Stimulated activated CD4-positive, alpha-beta T cell treated with anti-CD3 and anti-CD28 coated beads, Interleukin-1b, Interleukin-23, amount 100 ng/mL, for 24 hours (primary cell): ENCODE measurements around the gene FOXP3.

Source experiments
- DNase-seq, 4 experiments: peaks; one replicate each; pipeline ENCODE4 v3.0.0-alpha.2; 2020; ENCODE audit warnings: low read depth in 4 of 4, low spot score in 1 of 4

Gene FOXP3

GRCh38 chrX:49276207-49276606 lies 11.7 kb upstream of the FOXP3 start:
- DNase-seq: no peak

GRCh38 chrX:49273181-49273727 lies 8.7 kb upstream of the FOXP3 start:
- no peak for DNase-seq

GRCh38 chrX:49272421-49272820 lies 7.9 kb upstream of the FOXP3 start:
- DNase-seq: no peak

GRCh38 chrX:49271341-49271740 lies 6.8 kb upstream of the FOXP3 start:
- DNase-seq: no peak

GRCh38 chrX:49270249-49270921 lies 5.9 kb upstream of the FOXP3 start:
- DNase-seq: no peak

GRCh38 chrX:49269767-49270248 lies 5.3 kb upstream of the FOXP3 start, which contains the start of gene PPP1R3F:
Gene PPP1R3F, plus strand, starts transcription at chrX:49269793. Its CDS starts 77 bp downstream, at chrX:49269870.
- no peak for DNase-seq

GRCh38 chrX:49269010-49269766 lies 4.7 kb upstream of the FOXP3 start:
- peak; percentile 78 to 90 (median 86) for DNase-seq

- no peak for DNase-seq
These were observed 4.1 kb upstream of the FOXP3 start for GRCh38 chrX:49268702-49269009.

- no peak for DNase-seq
These were observed 2.3 kb upstream of the FOXP3 start for GRCh38 chrX:49266523-49267445.

DNA sequence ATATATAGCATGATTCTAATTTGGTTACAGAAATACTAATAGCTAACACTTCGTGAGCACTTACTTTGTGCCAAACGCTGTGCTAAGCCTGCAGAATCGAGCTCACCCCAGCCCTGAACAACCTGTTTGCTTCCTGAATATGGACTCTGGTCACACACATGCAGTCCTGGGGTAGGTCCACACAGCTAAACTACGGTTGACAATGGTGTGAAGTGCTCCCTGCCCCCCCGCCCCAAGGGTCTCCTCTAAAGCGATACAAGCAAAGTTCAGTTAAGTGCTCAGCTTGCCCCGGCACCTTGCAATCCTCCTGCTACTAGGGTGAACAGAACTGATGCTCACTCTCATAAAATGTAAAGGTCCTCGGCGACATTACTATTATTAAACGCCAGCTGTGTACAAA lies 879 bp downstream of the FOXP3 start:
- no peak for DNase-seq

DNA sequence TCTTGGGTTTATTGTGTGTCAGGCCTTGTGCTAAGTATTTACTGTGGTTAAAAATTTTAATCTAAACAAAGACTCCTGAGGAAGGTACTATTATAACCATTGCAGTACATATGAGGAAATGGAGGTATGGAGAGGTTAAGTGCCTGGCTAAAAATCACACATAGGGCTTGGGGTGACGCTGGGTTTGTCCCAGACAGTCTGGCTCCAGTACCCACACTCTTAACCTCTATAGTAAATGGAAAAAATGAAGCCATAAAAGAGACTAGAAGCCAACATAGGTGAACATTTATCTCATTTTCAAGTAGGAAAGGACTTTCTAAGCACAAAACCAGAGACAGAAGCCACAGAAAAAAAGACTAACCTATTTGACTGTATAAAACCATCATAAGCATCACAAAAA lies 1.9 kb downstream of the FOXP3 start:
- no peak for DNase-seq

- DNase-seq: no peak
These were observed 4.1 kb downstream of the FOXP3 start for GRCh38 chrX:49260221-49260985.

- DNase-seq: no peak
These were observed 5.8 kb downstream of the FOXP3 start for GRCh38 chrX:49258749-49259124.

GRCh38 chrX:49257846-49258748 lies 6.4 kb downstream of the FOXP3 start:
- DNase-seq: no peak

GRCh38 chrX:49257074-49257790 lies 7.3 kb downstream of the FOXP3 start:
- no peak for DNase-seq

GRCh38 chrX:49256268-49256995 lies 8.1 kb downstream of the FOXP3 start:
- DNase-seq: no peak

GRCh38 chrX:49254639-49255038 lies 9.9 kb downstream of the FOXP3 start:
- DNase-seq: no peak

- DNase-seq: no peak
These were observed 13.2 kb downstream of the FOXP3 start for GRCh38 chrX:49251325-49251724.
